HL-60/S4 treated with phorbol 12-myristate 13-acetate at 8.2 ng/mL for 4 days and 3 days (cell line): ENCODE results near the gene HK2.
"Not testable (repeated sequence)": the region's sequence is repeated elsewhere in the genome, so short reads cannot be mapped to it uniquely, and the experiment has no call there.

Experiments used
- in situ Hi-C: fragments of 300-500 bp; cut with MboI; formaldehyde crosslinking; loops from 2 replicates; pipeline ENCODE4 v1.15.0; 2022; ENCODE audit warnings: low sequenced_read_pairs

The HK2 gene

GRCh38 chr2:74834792-74835755, 1.1 kb downstream of the HK2 start:
- in situ Hi-C loops, result no loop called here

- in situ Hi-C loops, result no loop called here
These were observed 2.1 kb downstream of the HK2 start for GRCh38 chr2:74835831-74836674.

- in situ Hi-C loops, result no loop called here
These were observed 2.9 kb downstream of the HK2 start for GRCh38 chr2:74836675-74837401.

GRCh38 chr2:74841641-74842040, 7.7 kb downstream of the HK2 start:
- in situ Hi-C loops, result no loop called here

GRCh38 chr2:74843433-74843832, 9.5 kb downstream of the HK2 start:
- in situ Hi-C loops, result no loop called here

GRCh38 chr2:74843899-74844298, 10.0 kb downstream of the HK2 start:
- in situ Hi-C loops, result no loop called here

GRCh38 chr2:74844752-74845151, 10.8 kb downstream of the HK2 start:
- in situ Hi-C loops, result no loop called here

- in situ Hi-C loops, result no loop called here
These were observed 11.4 kb downstream of the HK2 start for GRCh38 chr2:74845217-74845751.

GRCh38 chr2:74845991-74846390, 12.1 kb downstream of the HK2 start:
- in situ Hi-C loops, result no loop called here

- in situ Hi-C loops, result no loop called here
These were observed 12.6 kb downstream of the HK2 start for GRCh38 chr2:74846481-74846880.

GRCh38 chr2:74847070-74847858, 13.3 kb downstream of the HK2 start:
- in situ Hi-C loops, result no loop called here

- in situ Hi-C loops, result no loop called here
These were observed 15.4 kb downstream of the HK2 start for GRCh38 chr2:74849228-74849892.

GRCh38 chr2:74850496-74851190, 16.7 kb downstream of the HK2 start:
- in situ Hi-C loops, result no loop called here

GRCh38 chr2:74851191-74851566, 17.3 kb downstream of the HK2 start:
- in situ Hi-C loops, result no loop called here

- in situ Hi-C loops, result not testable (repeated sequence)
These were observed 19.4 kb downstream of the HK2 start for GRCh38 chr2:74853360-74853759.

- in situ Hi-C loops, result no loop called here
These were observed 20.5 kb downstream of the HK2 start for GRCh38 chr2:74854401-74854800.

- in situ Hi-C loops, result not testable (repeated sequence)
These were observed 21.3 kb downstream of the HK2 start for GRCh38 chr2:74855114-74855707.

GRCh38 chr2:74856004-74856578, 22.2 kb downstream of the HK2 start:
- in situ Hi-C loops, result no loop called here
